GM21528 (cell line): ENCODE data around the gene ENTPD8.

ENCODE experiments used
- ATAC-seq: cut with Tn5 transposase; IDR thresholded peaks from one replicate; pipeline ENCODE4 v1.9.1; 2021; ENCODE audit warnings: mild to moderate bottlenecking, moderate library complexity; ENCODE audit not compliant: unreplicated experiment, low FRiP score

The ENTPD8 gene

DNA sequence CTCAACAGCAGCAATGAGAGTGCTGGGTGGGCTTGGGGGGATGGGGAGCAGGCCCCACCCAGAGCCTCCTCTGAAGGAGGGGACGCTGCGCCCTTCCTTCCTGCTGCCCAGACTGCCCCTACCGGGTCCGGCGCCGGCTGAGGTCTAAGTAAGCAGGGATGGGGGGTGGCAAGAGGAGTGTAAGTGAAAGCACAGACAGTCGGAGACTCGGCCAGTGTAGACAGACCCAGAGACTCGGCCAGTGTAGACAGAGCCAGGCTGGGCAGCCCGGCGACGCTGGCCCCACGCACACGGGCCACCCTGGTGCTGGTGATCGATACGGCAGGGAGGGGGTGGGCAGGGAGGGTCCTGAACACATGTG, 7.4 kb upstream of the ENTPD8 start:
- ATAC-seq, result no peak

DNA sequence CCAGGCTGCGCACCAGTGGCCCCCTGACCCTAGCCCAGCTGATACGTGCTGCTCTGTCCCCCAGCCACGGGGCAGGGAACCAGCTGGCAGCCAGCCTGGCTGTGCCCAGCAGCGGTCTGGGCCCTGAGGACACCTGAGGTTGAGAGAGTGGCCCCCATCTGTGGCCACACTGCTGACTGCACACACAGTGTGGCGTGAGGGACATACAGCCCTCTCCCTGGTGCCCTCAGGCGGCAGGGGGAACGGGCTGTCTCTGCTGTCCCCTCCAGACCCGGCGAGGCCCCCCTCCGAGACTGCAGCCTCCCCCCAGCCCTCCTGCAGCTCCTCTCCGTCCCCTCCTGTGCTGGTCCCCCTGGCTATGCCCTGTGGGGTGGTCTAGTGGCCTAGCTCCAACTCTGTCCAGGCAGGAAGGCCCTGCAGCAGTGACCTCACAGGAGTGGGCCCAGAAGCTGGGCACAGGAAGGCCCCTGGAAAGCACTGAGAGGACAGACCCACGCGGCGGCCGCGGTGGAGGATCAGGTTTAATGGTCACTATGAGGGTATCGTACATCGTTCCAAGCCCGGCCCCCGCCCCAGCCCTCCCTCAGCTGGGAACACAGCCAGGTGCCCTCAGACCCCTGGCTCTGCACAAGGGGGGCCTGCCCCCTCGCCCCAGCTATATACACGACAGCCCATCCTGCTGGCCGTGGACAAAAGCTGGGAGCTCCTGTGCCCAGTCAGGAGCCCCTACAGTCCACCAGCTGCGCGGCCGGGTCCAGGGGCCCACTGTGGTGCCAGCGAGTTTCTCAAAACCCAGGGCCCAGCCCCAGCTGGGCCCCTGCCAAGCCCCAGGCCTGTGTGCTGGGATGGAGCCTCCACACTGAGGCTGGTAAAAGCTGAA, 6.8 kb upstream of the ENTPD8 start:
- ATAC-seq, result no peak

DNA sequence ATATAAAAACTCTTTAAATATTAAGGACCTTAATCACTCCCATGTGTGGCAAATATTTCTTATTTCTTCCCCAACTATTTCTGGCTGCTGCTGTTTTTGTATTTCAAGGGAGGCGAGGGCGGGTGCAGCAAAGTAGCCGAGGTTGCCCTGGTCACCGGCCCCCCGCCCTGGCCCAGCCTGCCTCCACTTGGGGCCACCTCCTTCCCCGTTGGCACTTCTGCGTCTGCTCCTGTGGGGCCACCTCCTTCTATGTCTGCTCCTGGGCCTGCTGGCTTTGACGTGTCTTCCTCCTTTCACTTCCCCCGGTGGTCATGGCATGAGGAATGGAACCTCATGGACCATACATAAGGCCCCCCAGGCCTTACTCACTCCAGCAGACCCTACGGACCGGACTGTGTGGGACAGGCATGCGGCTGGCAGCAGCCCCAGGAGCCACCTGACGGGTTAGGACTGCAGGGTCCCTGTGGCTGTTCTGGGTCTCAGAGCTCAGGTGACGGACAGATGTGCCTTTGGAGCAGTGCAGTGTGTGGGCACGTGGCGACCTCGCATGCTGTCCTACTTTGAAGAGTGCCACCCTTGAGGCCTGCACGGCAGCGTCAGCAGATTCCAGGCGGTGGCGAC, 5.8 kb upstream of the ENTPD8 start:
- ATAC-seq, result no peak

DNA sequence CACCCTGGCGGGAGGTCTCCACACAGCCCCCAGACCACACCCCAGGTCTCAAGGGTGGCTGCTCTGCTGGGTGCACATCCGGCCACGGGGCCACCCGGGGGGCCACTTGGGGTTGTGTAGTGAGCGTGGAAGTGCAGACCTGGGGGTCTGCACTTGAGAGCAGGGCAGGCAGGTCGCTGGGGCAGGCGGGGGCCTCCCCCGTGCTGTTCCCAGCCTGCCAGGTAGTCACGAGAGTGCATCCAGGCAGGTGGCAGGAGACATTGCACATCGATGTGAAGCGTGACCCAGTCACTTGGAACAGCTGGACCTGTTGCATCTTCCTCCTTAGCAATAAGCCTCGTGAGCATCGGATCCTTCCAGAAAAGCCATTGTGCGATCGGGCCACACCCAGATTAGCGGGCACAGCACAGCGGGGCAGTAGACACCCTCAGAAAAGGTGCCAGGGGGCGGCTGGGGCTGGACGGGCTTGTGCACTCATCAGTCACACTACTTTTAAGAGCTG, 4.8 kb upstream of the ENTPD8 start:
- ATAC-seq, result no peak

DNA sequence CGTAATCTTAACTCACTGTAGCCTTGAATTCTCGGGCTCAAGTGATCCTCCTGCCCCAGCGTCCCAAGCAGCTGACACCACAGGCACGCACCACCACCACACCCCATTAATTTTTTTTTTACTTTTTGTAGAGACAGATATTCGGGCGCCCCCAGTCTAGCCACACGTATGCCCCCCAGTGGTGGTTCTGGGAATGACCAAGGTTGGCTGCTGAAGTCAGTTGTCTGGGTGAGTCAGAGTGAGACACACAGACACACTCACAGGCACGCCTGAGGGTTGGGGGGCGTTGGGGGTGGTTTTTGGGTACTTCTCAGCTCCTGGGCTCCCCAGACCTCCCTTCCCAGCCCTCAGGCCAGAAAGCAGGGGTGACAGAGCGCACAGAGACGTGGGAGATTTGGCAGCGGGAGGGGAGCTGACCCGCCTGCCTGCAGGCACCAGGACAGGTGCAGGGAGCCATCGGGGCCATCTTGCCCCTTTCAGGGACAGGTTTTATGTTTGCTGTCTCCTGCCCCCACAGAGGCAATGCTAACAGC, 4.2 kb upstream of the ENTPD8 start:
- ATAC-seq, result no peak

DNA sequence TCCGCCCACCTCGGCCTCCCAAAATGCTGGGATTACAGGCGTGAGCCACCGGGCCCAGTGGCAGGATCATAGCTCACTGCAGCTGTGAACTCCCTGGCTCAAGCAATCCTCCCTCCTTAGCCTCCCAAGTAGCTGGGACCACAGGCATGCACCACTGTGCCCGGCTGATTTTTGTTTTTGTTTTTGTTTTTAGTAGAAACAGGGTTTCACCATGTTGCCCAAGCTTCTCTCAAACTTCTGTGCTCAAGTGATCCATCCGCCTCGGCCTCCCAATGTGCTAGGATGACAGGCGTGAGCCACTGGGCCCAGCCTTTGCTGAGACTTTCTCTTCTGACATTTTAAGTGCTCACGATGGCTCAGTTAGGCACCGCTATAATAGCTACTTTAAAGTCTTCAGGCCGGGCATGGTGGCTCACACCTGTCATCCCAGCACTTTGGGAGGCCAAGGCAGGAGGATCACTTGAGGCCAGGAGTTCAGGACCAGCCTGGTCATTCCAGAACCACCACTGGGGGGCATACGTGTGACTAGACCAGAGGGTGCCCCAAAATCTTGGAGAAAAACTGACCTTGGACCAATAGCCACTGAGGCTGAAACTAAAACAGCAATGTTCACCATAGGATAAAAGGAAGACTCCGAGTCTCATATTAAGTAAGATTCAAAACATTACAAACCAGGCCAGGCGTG, 3.1 kb upstream of the ENTPD8 start:
- no peak for ATAC-seq

DNA sequence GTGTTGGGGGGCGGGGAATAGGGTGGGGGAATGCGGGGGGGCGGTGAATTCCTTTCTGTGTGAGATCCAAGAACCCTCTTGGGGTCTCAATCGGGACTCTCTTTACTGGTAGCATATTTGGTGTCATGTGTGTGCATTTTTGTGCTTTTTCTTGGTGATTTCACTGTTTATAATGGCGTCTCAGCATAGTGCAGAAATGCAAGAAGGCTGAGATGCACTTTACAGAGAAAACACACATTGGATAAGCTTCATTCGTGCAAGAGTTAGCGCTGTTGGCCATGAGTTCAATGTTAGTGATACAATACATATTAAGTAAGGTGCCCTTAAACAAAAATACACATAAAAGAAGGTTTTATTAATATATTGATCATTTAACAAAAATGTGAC, 771 bp upstream of the ENTPD8 start:
- ATAC-seq, result no peak

DNA sequence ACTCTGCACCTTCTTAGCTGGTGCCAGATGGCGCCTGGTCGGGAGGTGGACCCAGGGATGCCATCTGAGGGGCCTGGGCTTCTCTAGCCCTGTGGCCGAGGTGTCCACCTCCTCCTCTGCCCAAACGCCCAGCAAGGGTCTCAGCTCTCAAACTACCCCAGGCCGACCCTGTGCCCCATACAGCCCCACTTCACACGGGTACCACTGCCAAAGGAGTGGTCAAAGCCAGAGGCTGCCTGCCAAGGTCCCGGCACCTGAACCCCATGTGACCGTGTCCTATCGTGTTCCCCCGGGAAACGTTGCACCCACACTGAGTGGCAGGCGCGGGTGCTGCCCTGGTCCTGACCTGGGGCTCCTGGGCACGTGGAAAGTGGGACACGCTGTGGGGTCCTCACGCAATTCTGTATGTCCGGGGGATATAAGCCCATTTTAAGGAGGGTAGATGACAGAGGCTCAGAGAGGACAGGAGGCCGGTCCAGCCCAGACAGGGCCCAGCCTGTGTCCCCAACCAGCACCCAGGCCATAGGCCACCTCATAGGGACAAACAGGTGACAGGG, 1.9 kb downstream of the ENTPD8 start:
- no peak for ATAC-seq

DNA sequence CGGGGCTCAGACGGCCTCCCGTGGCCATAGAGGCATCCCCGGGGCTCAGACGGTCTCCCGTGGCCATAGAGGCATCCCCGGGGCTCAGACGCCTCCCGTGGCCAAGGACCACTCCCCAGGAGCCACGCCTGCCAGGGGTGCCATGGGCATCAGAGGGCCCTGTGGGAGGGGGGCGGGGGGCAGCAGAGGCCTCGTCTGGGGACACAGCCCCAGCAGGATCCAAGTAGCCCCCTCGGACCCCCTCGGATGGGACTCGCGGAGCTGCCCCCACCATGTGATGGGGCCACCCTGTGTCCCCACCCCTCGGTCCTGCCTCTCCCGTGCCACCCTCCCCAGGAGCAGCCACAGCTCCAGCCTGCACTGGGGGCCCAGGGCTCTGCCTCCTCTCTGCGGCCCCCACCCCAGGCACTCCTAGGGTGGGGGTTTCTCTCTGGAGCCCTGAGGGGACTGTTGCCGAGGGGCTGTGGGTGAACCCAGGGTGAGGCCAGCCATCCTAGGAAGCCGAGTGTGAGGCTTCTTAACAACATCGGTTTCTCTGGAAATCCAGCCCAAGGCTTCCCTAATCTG, 2.5 kb downstream of the ENTPD8 start:
- ATAC-seq, result no peak

DNA sequence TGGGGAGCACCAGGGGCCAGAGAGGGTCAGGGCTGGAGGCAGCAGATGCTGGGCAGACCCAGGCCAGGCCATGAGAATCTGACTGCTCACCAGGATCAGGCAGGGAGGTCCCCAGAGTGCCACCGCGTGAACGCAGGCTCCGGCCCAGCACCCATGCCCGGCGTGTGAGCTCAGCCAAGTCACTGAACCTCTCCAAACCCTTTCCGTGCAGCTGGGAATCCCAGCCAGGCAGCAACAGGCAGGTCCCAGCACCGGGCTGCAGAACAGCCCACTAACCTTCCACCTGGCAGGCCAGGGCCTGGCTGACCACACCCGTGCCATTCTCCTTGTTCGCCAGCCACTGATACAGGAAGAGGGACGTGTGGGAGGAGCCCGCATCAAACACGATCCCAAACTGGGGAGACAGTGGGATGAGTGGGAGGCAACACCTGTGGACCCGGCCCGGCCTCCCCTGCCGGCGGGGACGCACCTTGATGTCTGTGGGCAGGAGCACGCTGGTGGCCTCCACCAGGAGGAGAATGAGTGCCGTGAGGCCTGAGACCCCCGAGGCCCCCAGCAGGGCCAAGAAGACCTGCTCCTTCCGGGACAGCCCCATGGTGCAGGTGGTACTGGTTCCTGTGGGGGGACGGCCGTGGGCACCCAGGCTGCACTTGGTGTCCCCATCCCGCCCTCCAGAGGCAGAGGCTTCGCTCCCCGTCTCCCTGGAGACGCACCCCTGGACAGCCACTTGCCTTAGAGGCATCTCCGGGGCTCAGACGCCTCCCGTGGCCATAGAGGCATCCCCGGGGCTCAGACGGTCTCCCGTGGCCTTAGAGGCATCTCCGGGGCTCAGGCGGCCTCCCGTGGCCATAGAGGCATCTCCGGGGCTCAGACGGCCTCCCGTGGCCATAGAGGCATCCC, 3.2 kb downstream of the ENTPD8 start:
- ATAC-seq, result no peak

DNA sequence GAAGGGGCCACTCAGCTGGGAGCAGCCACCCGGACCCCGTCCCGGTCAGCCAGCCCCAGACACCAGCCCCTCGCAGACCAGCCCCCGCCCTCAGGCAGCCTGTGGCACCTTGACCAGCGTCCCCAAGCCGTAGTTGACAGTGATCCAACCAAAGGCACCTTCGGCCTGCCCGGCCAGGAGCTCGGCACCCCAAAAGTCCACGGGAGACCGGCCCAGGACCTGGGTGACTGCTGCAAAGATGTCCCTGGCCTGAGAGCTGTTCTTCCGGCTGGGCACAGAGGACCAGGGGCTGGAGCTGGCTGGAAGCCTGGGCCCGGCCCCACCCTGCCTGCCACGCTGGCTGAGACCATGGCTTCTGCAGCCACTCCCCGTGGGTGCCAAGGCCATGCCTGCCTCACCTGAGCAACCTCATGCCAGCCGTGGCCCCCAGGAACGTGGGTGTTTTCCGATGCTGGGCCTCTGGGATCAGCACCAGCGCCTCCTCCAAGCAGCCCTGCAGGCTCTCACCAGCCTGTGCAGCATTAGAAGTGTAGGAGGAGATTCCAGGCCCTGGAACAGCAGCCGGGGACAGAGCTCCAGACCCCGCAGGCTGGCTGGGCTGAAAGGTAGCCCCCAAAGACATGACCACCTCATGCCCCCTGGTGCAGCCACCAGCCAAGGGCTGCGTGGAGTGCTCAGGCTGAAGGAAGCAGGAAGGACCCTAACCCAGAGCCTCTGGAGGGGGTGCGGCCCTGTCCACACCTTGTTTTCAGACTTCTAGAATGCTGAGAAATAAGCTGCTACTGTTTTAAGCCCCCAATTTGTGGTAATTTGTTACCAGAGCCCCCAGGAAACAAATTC, 4.2 kb downstream of the ENTPD8 start:
- ATAC-seq, result no peak

DNA sequence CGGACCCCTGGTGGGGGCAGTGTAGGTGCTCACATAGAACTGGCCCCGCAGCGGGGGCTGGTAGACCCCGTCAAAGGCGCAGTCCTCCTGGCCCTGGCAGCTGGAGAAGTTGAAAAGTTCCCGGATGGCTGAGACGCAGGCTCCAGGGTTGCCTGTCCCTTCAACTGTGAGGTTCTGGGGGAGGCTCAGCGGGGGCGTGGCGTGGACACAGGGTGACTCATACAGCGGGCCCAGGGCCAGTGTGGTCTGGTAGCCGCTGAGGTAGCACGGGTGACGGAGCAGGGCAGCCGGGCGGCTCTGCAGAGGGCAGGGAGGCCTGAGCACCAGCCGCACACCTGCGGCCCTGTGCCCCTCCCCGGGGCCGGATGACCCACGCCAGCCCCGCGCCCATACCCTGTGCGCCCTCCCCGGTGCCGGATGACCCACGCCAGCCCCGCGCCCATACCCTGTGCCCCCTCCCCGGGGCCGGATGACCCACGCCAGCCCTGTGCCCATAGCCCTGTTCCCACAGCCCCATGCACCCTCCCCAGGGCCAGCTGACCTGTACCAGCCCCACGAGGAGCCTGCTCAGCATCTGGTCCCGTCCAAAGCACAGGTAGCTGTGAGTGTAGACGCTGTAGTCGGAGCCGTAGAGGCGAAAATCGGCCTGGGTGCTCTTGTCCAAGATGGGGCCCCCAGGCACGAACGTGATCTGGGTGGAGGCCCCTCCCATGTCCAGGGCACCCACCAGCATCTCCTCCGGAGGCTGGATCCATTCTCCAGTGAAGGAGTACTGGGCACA, 5.0 kb downstream of the ENTPD8 start:
- ATAC-seq, result no peak

DNA sequence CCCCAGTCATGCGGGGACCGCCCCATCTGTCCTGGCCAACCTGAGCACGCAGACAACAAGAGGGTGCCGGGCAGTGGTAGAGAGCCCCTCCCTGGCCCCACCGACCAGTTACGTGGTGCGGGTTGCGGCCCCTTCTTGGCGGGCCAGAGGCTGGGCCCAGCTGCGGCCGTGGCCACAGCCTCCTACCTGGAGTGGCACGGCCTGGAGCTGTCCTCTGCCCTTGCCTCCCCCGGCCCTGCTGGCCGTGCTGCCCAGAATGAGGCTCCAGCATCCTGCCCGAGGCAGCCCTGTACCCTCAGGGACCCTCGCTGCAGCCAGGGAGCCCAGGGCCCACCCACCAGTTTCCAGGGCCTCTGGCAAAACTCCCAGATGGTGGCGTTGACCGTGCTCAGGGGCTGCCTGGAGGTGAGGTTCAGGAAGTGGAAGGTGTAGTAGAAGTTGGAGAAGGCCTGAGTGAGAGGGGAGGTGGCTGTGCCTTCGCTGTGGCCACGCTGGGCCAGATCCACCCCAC, 5.7 kb downstream of the ENTPD8 start:
- ATAC-seq, result no peak

DNA sequence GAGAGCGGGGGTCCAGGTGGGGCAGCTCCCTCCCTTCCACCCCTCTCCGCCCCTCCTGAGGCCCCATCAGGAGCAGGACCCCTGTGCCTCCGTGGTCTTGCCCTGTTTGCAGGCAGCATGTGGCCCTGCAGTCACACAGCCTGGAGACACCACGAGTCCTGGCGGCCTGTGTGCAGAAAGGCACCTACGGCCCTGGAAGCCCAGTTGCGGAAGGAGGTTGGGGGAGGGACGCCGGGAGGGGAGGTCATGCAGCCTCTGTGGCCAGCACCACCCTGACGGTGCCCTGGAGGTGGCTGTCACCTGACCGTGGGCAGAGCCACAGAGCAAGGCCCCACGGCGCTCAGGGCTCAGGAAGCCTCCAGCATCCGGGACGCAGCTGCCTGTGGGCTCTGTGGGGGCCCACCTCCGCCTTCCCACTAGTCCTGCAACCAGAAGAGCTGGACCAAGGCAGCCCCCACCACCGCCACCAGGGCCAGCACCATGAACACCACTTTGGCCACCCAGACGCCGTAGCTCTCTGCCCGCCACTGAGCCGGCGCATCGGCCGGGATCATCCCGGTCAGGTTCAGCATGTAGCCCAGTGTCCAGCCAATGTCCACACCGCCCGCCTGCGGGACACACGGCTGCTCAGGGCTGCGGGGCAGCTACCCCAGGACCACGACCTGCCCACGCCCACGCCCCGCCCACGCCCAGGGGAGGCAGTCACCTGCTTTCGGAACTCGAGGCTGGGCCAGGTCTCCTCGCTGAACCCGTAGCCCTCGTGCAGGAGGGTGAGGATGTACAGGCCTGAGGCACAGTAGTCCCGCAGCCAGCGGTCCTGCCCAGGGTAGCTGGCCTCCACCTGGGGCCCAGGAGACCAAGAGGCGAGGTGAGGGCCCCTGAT, 6.4 kb downstream of the ENTPD8 start:
- ATAC-seq, result no peak

DNA sequence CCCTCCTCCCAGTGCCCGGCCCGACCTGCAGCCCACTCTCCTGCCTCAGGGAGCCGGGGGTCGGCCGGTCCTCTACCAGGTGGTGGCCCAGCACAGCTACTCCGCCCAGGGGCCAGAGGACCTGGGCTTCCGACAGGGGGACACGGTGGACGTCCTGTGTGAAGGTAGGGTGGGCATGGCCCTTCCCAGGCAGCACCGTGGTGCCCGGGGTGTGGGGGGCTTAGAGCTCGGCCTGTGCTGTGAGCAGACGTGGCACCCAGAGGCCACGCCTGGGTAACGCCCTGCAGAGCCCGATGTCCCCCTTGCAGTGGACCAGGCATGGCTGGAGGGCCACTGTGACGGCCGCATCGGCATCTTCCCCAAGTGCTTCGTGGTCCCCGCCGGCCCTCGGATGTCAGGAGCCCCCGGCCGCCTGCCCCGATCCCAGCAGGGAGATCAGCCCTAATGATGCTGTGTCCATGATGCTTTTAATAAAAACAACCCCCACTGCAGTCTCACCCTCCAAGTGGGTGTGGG, 7.2 kb downstream of the ENTPD8 start:
- ATAC-seq, result no peak

DNA sequence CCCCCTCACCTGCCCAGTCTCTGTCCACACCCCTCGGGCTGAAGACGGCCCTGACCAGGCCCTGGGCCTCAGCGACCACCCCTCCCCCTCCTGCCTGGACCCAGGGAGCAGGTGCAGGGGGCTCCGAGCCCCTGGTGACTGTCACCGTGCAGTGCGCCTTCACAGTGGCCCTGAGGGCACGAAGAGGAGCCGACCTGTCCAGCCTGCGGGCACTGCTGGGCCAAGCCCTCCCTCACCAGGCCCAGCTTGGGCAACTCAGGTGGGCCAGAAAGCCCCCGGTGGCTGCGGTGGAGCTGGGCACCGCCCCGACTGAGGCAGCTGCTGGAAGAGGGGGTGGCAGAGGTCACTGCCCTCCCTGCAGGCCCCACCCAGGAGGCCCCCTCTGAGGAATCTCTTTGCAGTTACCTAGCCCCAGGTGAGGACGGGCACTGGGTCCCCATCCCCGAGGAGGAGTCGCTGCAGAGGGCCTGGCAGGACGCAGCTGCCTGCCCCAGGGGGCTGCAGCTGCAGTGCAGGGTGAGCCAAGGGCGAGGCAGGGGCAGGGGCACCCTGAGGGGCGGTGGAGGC, 7.7 kb downstream of the ENTPD8 start:
- ATAC-seq, result no peak
